LNCaP clone FGC (cell line): Measurements from ENCODE around the gene BICDL1.
"Not testable (repeated sequence)": the region's sequence is repeated elsewhere in the genome, so short reads cannot be mapped to it uniquely, and the experiment has no call there.

Experiments used
- DNase-seq: peaks from one replicate; pipeline ENCODE4 v3.0.0-alpha.2; 2011; ENCODE audit warnings: low read depth
- H3K4me3 ChIP-seq: 2 replicates; pipeline ENCODE4 v1.5.1; 2011; ENCODE audit warnings: mild to moderate bottlenecking, low read depth, low read length, control low read depth
- TF ChIP-seq, protein P1 (sequence below): IDR thresholded peaks from 2 replicates; pipeline ENCODE4 v1.5.1; 2012; ENCODE audit warnings: mild to moderate bottlenecking; ENCODE audit not compliant: control insufficient read depth, insufficient read depth; ENCODE audit errors: extremely low read depth

Gene BICDL1

GRCh38 chr12:120037851-120038250 lies 48.8 kb downstream of the BICDL1 start:
- no peak for DNase-seq
- H3K4me3 ChIP-seq: no peak overlapping the region
- TF ChIP-seq, protein P1, sequence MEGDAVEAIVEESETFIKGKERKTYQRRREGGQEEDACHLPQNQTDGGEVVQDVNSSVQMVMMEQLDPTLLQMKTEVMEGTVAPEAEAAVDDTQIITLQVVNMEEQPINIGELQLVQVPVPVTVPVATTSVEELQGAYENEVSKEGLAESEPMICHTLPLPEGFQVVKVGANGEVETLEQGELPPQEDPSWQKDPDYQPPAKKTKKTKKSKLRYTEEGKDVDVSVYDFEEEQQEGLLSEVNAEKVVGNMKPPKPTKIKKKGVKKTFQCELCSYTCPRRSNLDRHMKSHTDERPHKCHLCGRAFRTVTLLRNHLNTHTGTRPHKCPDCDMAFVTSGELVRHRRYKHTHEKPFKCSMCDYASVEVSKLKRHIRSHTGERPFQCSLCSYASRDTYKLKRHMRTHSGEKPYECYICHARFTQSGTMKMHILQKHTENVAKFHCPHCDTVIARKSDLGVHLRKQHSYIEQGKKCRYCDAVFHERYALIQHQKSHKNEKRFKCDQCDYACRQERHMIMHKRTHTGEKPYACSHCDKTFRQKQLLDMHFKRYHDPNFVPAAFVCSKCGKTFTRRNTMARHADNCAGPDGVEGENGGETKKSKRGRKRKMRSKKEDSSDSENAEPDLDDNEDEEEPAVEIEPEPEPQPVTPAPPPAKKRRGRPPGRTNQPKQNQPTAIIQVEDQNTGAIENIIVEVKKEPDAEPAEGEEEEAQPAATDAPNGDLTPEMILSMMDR: no peak

GRCh38 chr12:120039711-120040110 lies 50.7 kb downstream of the BICDL1 start:
- TF ChIP-seq, protein P1: no peak
- no peak overlapping the region for H3K4me3 ChIP-seq
- DNase-seq: no peak

- TF ChIP-seq, protein P1: no peak
- no peak overlapping the region for H3K4me3 ChIP-seq
- DNase-seq: no peak
These were observed 52.6 kb downstream of the BICDL1 start for GRCh38 chr12:120041386-120042231.

- not testable (repeated sequence) for DNase-seq, H3K4me3 ChIP-seq
These were observed 56.3 kb downstream of the BICDL1 start for GRCh38 chr12:120045367-120045766.

DNA sequence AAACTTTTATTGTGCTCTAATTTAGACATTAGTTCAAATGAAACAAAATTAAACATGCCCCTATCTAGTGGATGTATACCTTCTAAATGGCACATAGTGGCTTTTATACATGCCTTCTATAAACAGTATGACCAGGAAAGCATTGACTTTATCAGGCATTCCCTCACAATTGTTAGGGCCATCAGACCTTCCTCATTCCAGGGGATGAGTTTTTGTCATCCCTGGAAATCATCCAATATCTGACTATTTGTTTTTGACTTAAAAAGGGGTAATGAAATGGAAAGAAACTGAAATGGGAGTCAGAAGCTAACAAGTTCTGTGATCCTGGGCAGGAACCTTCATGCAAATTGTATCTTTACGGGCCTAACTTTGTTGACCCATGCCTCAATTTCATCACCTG lies 58.0 kb downstream of the BICDL1 start:
- DNase-seq: no peak
- H3K4me3 ChIP-seq: no peak overlapping the region
- TF ChIP-seq, protein P1: no peak

DNA sequence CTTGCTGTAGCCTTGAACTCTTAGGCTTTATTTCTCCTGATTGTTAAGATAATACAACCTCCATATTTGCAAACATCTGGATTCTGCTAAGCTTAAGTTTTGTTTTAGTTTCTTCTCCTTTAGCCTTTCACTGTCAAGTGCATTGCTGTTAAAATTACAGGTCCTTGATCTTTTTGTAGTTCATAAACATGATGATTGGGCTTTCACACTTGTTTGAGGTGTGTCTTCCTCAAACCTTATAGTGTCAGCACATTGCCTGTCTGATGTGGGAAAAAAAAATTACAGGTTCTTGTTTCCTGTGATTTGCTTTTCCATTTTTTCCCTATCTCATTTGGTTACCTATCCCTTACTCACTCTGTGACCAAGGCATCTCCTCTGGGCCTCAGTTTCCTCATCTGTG lies 59.2 kb downstream of the BICDL1 start:
- TF ChIP-seq, protein P1: no peak

DNA sequence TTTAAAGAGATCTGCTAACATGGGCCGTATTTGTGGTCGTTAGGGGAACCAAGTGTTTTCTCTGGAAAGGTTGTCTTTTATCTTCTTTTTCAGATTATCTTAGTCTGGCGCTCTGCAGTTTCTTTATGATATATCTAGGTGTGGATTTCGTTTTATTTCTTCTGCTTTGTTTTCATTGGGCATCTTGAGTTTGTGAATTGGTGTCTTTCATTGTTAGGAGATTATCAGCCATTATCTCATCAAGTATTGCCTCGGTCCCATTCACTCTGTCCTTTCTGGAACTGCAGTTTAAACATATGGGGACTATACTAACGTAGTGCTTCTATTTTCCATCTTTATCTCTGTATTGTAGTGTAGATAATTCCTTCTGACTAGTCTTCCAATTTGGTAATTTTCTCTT lies 60.4 kb downstream of the BICDL1 start:
- TF ChIP-seq, protein P1: no peak
- no peak overlapping the region for H3K4me3 ChIP-seq
- no peak for DNase-seq

More for the DNA sequence above, 59.2 kb downstream of the BICDL1 start:
- DNase-seq: no peak
- no peak overlapping the region for H3K4me3 ChIP-seq
